NCI-H2029 treated with DMSO at 0.1 percent for 48 hours (cell line): ENCODE data around the gene S100P.
A peak's percentile ranks its signal among the peaks of the same experiment; 100 is the strongest.
"Not testable (repeated sequence)": the region's sequence is repeated elsewhere in the genome, so short reads cannot be mapped to it uniquely, and the experiment has no call there.

Experiments used
- DNase-seq: peaks from one replicate; lab custom pipeline; 2025; lab: John Stamatoyannopoulos, UW

S100P gene

DNA sequence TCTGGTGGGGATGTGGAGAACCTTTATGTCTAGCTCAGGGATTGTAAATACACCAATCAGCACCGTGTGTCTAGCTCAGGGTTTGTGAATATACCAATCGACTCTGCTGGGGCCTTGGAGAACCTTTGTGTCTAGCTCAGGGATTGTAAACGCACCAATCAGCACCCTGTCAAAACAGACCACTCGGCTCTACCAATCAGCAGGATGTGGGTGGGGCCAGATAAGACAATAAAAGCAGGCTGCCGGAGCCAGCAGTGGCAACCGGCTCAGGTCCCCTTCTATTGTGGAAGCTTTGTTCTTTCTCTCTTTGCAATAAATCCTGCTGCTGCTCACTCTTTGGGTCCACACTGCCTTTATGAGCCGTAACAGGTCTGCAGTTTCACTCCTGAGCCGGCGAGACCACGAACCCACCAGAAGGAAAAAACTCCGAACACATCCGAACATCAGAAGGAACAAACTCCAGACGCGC lies 20.5 kb upstream of the S100P start:
- not testable (repeated sequence) for DNase-seq

DNA sequence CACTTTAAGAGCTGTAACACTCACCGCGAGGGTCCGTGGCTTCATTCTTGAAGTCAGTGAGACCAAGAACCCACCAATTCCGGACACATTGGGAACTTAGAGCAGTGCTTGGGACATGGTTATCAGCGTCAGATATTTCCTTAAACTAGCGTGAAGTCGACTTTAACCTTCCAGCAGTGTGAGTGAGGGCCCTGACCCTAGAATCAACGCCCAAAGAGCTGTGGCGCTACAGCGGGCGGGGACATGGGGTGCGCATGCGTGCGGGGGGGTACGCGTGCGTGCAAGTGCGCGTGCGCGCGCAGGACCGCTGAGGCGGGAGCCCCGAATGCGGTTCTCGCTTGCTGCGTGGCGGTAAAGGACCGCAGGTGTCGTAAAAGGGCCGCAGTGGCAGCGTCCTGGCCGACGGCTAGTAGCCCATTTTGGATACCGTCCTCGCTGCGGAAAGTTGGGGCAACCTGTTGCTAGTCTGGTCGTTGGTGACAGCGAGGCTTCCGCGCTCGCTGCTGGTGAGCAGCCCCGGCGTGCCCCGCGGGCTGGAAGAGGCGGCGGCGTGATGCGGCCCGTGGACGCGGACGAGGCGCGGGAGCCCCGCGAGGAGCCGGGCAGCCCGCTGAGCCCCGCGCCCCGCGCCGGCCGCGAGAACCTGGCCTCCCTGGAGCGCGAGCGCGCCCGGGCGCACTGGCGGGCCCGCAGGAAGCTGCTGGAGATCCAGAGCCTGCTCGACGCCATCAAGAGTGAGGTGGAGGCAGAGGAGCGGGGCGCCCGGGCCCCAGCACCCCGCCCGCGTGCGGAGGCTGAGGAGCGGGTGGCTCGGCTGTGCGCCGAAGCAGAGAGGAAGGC lies 19.8 kb upstream of the S100P start:
- DNase-seq: peak; percentile 62

DNA sequence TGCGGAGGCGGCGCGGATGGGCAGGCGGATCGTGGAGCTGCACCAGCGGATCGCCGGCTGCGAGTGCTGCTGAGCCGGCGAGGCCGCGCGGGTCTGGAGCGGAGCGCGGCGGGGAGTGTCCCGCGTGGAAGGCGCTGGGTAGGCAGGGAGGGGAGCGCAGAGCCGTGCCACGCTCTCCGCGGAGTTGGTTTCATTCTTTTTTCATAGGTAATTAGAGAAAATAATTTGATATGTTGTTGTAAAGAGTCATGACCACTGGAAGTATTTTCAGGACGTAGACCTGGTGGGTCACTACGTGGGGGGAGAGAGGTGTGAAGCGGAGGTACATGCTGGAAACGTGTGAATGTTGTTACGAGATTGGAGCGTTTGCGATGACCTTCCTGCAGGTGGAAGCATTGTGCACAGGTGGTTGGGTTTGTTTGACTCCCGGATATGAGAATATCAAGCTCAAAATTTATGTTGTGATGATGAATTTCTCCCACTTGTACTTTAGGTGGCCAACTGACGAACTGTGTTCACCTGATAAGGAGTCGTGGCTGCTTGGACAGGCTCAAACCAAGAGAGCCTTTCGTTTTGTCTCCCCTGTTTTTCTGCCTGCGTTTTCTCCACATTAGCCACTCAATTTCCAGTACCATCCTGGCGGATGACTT lies 19.1 kb upstream of the S100P start:
- DNase-seq: no peak

DNA sequence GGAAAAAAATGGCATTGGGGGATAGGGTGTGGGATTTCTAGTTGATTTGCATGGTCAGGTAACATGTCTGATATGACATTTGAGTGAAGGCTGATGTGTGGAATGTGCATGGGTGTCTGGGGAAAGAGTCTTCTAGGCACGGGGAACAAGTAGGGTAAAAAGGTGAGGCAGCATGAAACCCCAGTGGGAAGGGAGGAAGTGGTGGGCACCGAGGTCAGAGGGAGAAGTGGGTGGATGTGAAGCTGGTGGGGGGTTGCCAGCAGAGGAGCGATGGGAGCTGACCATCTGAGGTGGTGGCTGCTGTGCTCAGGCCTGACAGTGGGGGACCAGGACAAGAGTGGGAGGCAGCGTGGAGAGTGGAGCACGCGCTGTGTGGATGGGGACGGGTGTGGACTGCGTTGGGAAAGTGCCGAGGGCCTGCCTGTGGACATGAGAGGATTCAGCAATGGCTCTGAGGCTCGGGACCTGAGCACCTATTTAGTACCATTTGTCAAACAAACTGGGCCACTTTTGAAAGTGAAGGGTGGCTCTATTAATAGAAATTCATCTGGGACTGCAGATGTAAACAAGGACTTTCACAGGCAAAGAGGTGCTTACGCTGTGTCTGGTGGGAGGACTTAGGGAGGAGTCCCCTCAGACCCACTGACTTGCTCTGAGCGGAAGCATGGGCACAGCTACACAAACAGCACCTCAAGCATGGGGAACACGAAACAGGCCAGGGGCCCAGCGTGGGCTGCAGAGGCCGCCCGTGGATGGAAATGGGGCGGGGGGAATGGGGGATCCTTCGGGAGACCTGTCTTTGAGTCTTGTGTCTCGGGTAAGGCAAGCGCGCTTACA lies 16.7 kb upstream of the S100P start:
- DNase-seq: no peak

DNA sequence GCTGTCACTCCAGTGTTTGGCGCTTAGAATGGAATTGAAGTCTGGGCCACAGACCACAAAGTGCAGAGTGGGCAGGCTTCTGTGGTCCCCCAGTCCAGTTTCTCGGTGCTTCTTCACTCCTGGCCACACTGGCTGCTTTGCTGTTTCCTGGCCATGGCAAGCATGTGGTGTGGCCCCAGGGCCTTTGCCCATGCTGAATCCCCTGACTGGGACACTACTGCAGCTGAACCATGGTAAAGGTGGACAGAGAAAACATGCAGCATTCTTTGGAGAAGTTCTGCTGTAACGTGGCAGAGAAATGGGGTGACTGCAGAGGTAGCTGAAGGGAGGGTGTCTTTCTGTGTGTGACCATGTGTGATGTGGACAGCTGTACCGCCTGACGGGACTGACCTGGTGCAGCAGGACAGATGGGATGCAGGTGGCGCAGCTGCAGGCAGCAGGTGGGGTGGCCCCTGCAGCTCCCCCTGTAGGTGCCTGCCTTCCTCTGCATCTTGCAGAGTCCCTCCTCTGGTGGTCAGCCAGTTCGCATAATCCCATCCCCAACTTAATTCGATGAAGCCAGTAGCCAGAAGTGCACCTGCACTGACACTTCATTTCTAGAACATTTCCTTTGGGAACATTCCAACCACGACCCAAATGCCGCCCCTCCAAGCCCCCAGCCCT lies 13.2 kb upstream of the S100P start:
- DNase-seq: no peak

DNA sequence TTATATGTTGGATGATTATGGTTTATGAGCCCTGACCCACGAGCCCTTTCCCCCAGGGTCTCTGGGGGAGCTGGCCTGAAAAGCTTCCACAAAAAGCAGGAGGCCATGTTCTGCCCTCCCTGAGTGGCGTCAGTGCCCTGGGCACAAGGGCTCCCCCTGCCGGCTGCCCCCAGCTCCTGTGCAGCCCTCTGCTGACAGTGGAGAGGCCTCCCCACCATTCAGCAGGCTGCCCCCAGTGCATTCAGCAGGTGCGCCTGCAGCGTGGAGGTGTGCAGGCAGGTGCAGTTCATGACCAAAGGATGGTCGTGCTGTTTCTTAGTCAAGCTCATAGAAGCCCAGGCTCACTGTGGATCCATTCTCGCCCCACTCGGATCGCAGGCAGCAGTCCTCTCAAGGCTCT lies 12.5 kb upstream of the S100P start:
- DNase-seq: no peak

DNA sequence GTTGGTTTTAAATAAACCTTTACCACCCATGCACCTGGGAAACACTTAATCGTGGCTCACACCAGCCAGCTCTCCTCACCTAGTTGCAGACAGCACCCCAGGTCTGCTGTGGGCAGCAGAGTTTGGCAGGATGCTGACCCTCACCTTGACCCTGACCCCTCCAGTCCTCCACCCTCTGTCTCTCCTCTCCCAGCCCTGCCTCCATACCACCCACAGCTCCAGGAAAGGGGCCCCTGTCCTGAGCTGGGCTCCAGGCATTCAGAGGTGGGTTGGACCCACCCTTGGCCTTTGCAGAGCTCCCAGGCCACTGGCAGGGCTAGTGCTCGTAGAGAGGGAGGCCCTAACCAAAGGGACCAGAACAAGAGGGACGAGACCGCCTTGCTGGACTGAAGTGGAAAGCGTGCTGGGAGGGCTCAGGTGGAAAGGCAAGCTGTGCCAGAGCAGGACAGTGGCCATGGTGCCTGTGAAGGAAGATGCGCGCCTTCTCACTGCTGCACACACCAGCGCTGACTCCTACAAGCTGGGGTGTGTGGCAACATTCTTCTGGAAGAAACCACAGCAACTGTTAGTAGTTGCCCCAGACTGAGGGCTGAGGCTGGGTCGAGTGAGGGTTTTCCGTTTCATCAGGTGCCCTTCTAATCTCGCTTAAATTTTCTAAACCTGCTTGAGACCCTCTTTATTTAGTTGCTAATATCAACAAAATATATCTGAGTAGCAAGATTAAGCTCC lies 10.7 kb upstream of the S100P start:
- no peak for DNase-seq

DNA sequence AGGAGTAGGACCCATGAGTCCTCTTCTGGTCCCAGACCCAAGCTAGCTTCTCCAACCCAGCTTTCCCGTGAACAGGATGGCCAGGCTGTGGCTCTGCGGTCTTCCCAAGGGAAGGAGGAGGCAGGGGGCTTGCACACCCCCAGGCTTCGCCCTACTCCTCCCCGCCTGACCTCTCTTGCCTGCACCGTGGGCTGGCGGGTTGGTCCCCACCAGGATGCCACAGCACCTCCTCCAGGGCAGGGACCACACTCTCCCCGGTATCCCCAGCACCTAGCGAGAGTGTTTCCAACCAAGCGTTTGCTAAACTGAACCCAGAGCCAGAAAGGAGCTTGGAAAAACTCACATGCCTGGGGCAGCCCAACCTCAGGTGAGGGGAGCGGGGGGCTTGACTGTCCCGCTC lies 9.0 kb upstream of the S100P start:
- DNase-seq: no peak

DNA sequence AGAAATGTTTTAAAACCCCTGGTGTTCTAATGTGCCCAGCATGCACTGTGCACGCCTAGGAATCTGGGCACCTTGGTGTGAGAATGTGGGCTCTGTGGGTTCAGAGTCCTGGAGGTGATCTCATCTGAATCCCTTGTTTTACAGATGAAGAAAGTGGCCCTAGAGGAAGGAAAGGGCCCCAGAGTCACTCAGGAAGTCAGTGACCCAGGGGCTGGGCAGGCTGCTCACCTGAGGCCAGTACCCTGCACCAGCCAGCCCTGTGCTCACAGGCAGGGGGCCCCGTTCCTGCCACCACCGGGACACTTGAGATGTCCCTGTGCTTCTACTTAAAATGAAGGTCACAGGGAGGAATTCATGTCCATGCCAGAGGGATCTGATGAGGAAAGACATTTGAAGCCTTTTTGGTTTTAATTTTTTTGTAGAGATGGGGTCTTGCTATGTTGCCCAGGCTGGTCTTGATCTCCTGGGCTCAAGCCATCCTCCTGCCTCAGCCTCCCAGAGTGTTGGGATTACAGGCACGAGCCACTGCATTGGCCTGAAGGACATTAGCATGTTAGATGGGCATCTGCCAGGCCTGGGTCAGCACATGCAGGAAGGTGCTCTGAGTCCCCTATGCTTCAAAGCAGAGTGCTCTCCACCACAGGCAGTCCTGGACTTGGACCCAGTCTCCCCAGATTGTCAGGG lies 7.4 kb upstream of the S100P start:
- DNase-seq: no peak

DNA sequence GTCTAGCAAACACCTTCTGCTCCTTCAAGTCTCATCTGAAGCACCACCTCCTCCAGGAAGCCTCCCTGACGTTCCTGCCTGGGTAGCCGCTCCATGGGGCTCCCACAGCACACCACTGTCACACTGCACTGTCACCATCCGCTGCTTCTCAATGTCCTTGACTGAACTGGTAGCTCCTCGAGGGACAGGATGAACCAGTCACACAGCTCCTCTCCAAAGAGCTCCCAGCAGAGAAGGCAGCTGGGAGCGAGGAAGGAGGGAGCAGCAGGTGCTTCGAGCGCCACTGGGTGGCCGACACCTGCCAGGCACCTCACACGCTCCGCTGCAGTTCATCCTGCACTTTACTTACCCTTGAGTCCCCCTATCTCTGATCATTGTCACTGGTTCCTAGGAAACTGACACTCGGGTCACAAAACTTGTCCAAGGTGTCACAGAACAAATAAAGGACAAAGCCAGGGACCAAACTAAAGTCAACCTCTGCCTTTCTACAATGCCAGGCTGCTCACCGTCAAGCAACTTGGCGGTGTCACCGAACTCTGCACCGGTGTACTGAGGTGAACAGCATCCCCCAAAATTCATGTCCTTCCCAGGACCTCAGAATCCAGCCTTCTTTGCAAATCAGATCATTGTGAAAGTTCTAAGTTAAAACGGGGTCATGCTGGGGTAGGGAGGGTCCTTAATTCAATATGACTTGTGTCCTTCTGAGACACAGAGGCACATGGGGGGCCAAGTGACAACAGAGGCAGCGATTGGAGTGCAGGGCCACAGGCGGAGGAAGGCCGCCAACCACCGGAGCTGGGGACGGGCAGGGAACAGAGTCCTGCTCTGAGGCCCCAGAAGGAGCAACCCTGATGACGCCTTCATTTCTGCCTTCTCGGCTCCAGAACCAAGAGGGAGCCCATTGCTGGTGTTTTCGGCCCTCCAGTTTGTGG lies 5.5 kb upstream of the S100P start:
- DNase-seq: no peak

DNA sequence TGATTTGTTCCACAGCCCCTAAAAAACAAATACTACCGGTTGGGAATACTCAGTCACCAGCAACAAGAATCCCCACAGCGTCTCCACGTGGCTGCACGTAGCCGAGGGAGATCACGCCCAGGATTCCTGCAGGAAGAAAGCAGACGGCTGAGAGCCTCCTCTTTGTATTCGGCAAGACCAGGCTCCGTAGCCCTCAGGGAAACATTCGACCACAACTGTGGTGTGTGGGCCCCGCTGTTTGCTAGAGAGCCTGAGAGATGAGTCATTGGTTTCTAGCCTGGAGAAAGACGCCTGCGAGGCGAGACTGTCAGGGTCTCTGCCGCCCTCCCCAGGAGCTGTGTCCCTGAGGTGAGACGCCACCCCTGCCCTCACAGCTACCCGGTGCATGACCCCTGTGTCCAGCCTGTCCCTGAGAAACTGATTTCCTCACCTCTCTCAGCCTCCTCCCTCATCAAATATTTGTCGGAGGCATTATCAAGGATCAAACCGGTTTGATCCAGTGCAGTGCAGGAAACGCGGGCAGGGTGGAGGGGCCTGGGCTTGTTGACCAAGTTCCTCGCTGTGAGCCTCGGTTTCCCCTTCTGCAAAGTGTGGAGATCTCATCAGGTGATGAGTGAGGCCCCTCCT lies 4.7 kb upstream of the S100P start:
- no peak for DNase-seq

DNA sequence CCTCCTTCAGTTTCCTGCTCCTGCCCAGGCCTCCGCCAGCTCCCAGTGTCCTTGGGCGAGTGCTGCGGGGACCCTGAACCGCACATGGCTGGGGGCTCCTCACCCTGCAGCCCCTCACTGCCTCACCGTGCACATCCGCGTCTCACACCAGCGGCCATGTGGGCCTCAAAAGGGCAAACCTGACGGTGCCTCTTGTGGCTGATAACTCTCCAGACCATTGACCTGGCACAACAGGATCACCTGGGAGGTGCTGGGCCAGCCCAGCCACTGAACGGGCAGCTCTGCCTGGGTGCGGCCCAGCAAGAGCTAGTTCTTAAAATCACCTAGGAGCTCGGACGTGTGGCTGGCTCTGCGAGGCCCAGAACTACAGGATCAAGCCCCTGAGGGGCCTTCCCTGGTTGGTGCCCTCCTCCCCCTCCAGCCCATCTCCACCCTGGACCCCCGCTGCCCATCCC lies 4.1 kb upstream of the S100P start:
- DNase-seq: no peak

DNA sequence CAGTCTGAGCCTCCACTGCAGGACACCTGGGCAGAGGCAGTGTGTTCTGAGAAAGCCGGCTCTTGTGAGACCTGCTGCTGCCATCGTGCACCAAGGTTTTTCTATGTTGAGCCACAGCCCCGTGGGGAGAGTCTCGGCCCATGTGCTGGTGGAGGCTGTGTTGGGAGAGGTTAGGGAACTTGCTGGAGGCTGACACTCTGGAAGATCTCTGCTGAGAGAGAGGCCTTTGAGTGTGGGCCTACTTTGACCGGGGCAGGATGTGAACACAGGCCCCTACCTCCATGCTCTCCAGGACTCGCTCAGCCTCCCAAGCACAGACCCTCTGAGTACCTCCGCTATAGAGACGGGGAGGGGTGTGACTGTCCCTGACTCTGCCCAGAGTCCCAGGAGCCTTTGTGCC lies 1.3 kb upstream of the S100P start:
- no peak for DNase-seq

DNA sequence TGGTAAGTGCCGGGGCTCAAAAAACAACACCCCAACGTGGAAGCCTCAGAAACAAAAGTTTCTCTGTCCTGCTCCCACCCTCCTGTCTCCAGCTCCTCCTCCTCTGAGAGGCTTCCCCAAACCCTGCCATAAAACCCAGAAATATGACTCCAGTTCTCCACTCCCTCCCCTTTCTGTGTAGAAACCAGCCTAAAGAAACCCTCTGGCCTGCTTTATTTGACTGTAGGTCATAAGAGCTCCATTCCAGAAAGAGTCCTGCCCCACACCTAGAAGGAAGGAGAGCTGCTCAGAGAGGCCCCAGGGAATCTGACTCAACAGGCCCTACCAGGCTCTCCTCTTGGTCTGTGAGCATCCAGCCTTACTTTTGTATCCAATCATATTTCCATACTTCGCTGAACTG lies 872 bp upstream of the S100P start:
- DNase-seq: no peak

DNA sequence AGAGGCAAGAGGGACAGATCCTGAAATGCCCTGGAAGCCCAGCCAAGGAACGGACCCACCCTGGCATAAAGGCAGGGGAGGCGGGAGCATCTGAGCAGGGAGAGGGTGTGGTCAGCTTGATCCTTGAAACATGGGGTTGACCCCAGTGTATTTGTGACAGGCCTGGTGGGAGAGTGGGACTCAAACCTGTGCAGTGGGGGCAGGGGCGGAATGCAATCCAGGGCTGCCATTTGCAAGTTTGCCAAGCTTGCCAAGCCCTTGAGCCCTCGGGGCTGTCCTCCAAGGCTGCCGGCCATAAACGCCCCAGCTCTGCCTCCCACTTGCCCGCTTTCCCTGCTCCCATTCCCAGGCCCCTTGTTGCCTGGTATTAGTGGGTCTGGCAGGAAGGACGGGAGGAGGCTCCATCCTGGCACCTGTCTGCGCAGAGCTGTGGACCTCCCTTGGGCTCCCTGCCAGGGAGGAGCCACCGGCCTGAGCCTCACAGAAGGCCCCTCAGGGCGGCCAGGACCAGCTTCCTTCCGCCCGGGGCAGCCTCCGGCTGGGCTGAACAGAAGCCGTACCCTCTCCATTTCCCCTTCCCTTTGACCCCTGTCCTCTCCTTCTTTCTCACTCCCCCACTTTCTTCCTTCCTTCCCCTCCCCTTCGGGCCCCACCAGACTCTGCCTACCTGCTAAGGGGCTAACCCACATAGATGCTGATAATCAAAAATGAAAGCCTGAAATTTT lies 661 bp downstream of the S100P start:
- DNase-seq: no peak

DNA sequence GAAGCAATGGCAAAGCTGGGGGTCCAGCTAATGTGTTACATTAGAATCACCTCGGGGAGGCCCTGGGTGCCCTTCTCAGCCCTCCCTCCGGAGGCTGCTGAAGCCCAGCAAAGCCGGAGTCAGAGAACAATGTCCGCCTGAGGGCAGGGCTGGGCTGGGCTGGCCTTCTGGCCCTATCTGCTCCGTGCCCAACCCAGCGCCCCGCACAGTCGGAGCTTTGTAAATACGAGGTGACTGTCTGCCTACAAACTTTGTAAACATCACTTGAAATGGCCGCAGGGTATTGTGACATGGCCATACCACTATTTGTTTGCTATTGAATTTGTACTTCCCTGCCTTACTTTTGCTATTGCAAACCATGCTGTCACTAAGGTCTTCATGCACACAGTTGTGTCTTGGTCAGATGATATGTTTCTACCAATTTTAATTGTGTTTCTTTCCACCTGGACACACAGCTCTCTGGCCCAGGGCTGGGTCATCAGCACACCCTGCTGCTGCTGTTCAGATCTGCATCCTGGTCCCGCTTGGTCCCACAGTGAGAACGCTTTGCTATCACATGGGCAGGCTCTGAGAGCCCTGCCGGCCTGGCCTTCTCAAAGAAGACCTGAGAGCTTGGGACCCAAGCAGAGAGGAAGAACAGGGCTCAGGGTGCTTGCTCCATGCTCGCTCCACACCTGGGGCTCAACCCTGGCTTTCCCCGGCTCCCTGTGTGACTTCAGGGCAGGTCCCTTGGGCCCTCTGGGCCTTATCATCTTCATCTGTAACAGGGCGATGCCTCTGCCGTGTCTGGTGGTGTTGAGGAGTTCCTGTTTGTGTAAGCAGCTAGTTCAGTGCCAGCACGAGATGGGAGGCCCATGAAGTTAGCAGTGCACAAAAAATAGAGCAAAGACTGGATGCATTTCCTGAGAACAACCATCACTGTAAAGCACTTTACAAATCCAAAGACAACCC lies 2.3 kb downstream of the S100P start:
- DNase-seq: no peak

DNA sequence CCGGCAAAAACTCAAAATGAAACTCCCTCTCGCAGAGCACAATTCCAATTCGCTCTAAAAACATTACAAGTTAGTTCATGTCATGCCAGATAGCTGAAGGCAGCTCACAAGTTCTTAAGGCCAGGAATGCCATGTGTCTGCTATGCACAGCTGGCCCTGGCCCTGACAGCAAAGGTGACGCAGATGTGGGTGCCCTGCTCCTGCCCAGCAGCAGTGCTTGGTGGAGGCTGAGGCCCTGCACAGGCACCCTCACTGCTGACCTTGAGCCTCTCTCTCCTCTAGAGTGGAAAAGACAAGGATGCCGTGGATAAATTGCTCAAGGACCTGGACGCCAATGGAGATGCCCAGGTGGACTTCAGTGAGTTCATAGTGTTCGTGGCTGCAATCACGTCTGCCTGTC lies 2.9 kb downstream of the S100P start:
- no peak for DNase-seq
